ENCODE data around the gene TTC21A. TPM values are rescaled to one million over a fixed set of nuclear protein-coding genes. Genes with fewer than 3 reads are reported as not detected.

The TTC21A gene
- total and polyA plus RNA-seq, 2 of the 13 experiments (the other 11 are each of a cell fraction or from before 2014, with no cell fraction given), result 0.31 to 1.5 TPM

DNA sequence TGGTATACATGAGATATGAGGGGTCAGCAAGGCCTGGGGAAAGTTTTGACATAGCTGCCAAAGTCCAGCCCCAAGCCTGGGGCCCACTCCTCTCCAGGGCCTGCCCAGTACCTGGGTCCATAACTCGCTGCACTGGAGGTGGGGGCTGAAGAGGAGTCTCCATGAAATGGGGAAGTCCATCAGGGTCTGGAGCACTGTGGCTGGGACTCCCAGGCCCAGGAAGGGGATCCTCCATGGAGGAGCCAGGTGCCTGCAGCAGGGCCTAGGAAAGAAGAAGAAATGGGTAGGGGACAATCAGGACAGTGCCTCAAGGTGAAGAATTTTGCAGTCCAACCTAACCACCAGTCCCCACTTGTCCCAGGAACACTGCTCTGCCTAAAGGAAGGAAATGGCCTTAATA is 8.2 kb upstream of the TTC21A start:
- TF ChIP-seq, protein P1, sequence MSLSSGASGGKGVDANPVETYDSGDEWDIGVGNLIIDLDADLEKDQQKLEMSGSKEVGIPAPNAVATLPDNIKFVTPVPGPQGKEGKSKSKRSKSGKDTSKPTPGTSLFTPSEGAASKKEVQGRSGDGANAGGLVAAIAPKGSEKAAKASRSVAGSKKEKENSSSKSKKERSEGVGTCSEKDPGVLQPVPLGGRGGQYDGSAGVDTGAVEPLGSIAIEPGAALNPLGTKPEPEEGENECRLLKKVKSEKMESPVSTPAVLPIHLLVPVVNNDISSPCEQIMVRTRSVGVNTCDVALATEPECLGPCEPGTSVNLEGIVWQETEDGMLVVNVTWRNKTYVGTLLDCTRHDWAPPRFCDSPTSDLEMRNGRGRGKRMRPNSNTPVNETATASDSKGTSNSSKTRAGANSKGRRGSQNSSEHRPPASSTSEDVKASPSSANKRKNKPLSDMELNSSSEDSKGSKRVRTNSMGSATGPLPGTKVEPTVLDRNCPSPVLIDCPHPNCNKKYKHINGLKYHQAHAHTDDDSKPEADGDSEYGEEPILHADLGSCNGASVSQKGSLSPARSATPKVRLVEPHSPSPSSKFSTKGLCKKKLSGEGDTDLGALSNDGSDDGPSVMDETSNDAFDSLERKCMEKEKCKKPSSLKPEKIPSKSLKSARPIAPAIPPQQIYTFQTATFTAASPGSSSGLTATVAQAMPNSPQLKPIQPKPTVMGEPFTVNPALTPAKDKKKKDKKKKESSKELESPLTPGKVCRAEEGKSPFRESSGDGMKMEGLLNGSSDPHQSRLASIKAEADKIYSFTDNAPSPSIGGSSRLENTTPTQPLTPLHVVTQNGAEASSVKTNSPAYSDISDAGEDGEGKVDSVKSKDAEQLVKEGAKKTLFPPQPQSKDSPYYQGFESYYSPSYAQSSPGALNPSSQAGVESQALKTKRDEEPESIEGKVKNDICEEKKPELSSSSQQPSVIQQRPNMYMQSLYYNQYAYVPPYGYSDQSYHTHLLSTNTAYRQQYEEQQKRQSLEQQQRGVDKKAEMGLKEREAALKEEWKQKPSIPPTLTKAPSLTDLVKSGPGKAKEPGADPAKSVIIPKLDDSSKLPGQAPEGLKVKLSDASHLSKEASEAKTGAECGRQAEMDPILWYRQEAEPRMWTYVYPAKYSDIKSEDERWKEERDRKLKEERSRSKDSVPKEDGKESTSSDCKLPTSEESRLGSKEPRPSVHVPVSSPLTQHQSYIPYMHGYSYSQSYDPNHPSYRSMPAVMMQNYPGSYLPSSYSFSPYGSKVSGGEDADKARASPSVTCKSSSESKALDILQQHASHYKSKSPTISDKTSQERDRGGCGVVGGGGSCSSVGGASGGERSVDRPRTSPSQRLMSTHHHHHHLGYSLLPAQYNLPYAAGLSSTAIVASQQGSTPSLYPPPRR (CRISPR knock-in tag; IDR thresholded peaks at IDR 0.05; ENCODE audit: borderline replicate concordance), result no peak
- TF ChIP-seq ZNF713 (CRISPR knock-in tag; IDR thresholded peaks at IDR 0.05) (no peak), ZNF616 (CRISPR knock-in tag; IDR thresholded peaks at IDR 0.05; ENCODE audit: low read depth) (no peak), MED8 (CRISPR knock-in tag; IDR thresholded peaks at IDR 0.05; ENCODE audit: insufficient replicate concordance) (no peak), ZNF225 (CRISPR knock-in tag; IDR thresholded peaks at IDR 0.05) (no peak), NPAS2 (CRISPR knock-in tag; IDR thresholded peaks at IDR 0.05; ENCODE audit: borderline replicate concordance) (no peak), SP1 (IDR thresholded peaks at IDR 0.05) (no peak), SP1 (CRISPR knock-in tag; IDR thresholded peaks at IDR 0.05) (no peak), TSC22D2 (CRISPR knock-in tag; IDR thresholded peaks at IDR 0.05; ENCODE audit: borderline replicate concordance) (no peak), SOX6 (IDR thresholded peaks at IDR 0.05) (no peak), SOX6 (CRISPR knock-in tag; IDR thresholded peaks at IDR 0.05) (no peak), YY1 (IDR thresholded peaks at IDR 0.05; ENCODE audit: insufficient read depth, insufficient replicate concordance, low read depth, low read length) (no peak)
- H3K9ac ChIP-seq (ENCODE audit: insufficient read depth, low read depth, low read length), result no peak overlapping the region
- no peak overlapping the region for H3K4me2 ChIP-seq (ENCODE audit: low read depth, low read length)
- H3K4me3 ChIP-seq (replicated peaks in 1 of 3; ENCODE audit: insufficient read depth in 1 of 3, low read depth in 2 of 3, low read length in 3 of 3), result no peak overlapping the region
- in situ Hi-C loops (cut with HindIII; ENCODE audit: extremely low pct_ligation_motif_present, low pct_unique_long_range_greater_than_20kb) (no loop called here), intact Hi-C loops (cut with micrococcal nuclease; ENCODE audit: unreplicated experiment) (loop anchor here (5.0 kb wide), 1 partner anchor 1642 kb away; no protein-coding TSS in a partner anchor)
- H3K36me3 ChIP-seq (replicated peaks in 1 of 2; ENCODE audit: control insufficient read depth in 1 of 2, insufficient read depth in 2 of 2, low read length in 2 of 2), result peaks cover 17 to 59% of the 10 kb centered on the region in 2 experiments
- POLR2A ChIA-PET, result no interaction called here
- CTCF ChIA-PET (ENCODE audit: low intra/inter-chr PET ratio, low total read pairs), result no interaction called here
- peaks cover 2% of the 10 kb centered on the region for H3K79me2 ChIP-seq (ENCODE audit: insufficient read depth, low read length)
- peaks cover 17% of the 10 kb centered on the region for H3K4me1 ChIP-seq (ENCODE audit: insufficient read depth, low read length)
- no peaks in the 10 kb centered on the region for H3K27me3 ChIP-seq (ENCODE audit: control insufficient read depth in 1 of 2, insufficient read depth in 2 of 2, low read length in 2 of 2)
- WGBS (ENCODE audit: low lambda C conversion rate), result 100% methylated on average over 1 of the region's 1 CpG
- FAIRE-seq (no peak), ATAC-seq (no peak), DNase-seq (ENCODE audit: low spot score) (no peak)
- H3K9me3 ChIP-seq (ENCODE audit: low read length), result no peaks in the 10 kb centered on the region
- H3K27ac ChIP-seq (ENCODE audit: extremely low read length, insufficient read depth, low read length), result no peak overlapping the region
- H2AFZ ChIP-seq (ENCODE audit: low read length), result no peak overlapping the region
- BruUV-seq (replicated peaks), result no TSS peak
- no peaks in the 10 kb centered on the region for H4K20me1 ChIP-seq (ENCODE audit: insufficient read depth, low read length)

Measured in HepG2 (cell line).